Left ventricle myocardium inferior (tissue), 1 donor: ENCODE results near the gene TMEM106A. TPM values are rescaled to one million over a fixed set of nuclear protein-coding genes. Genes with fewer than 3 reads are reported as not detected.
"Not testable (repeated sequence)": the region's sequence is repeated elsewhere in the genome, so short reads cannot be mapped to it uniquely, and the experiment has no call there.

Experiments
- DNase-seq: peaks from one replicate; pipeline ENCODE4 v3.0.0-alpha.2; 2020
- H3K27ac ChIP-seq: fragments of 200-600 bp; replicated peaks from 2 replicates; pipeline ENCODE4 v1.8.0; 2021
- H3K27me3 ChIP-seq: fragments of 200-600 bp; 2 replicates; pipeline ENCODE4 v1.8.0; 2021; ENCODE audit warnings: low read depth
- H3K36me3 ChIP-seq: fragments of 200-600 bp; 2 replicates; pipeline ENCODE4 v1.8.0; 2021
- H3K4me1 ChIP-seq: fragments of 200-600 bp; 2 replicates; pipeline ENCODE4 v1.8.0; 2021
- H3K4me3 ChIP-seq: fragments of 200-600 bp; 2 replicates; pipeline ENCODE4 v1.8.0; 2021; ENCODE audit warnings: mild to moderate bottlenecking, moderate library complexity
- H3K9me3 ChIP-seq: fragments of 200-600 bp; replicated peaks from 2 replicates; pipeline ENCODE4 v1.8.0; 2021
- CTCF ChIP-seq: fragments of 200-600 bp; IDR thresholded peaks from 2 replicates; pipeline ENCODE4 v1.8.0; 2021; ENCODE audit warnings: antibody characterized with exemption, mild to moderate bottlenecking, borderline replicate concordance
- intact Hi-C: fragments of 100-400 bp; cut with micrococcal nuclease; formaldehyde crosslinking; loops from one replicate; pipeline ENCODE4 v1.11.0; 2022
- total RNA-seq: library from RNA; stranded (reverse); fragmentation: NEBNext Ultra II Directional; extraction: Animal tissue kit (Norgen Biotek cat#: 25700); gene quantifications from one replicate; pipeline ENCODE4 v1.2.1, GENCODE V29; 2021
- donor health status: DM: no; HTN: yes; CAD: no; lungs with severe emphysema.

TMEM106A gene
- total RNA-seq, 1 donor from 2014 or later = 3.2 TPM

DNA sequence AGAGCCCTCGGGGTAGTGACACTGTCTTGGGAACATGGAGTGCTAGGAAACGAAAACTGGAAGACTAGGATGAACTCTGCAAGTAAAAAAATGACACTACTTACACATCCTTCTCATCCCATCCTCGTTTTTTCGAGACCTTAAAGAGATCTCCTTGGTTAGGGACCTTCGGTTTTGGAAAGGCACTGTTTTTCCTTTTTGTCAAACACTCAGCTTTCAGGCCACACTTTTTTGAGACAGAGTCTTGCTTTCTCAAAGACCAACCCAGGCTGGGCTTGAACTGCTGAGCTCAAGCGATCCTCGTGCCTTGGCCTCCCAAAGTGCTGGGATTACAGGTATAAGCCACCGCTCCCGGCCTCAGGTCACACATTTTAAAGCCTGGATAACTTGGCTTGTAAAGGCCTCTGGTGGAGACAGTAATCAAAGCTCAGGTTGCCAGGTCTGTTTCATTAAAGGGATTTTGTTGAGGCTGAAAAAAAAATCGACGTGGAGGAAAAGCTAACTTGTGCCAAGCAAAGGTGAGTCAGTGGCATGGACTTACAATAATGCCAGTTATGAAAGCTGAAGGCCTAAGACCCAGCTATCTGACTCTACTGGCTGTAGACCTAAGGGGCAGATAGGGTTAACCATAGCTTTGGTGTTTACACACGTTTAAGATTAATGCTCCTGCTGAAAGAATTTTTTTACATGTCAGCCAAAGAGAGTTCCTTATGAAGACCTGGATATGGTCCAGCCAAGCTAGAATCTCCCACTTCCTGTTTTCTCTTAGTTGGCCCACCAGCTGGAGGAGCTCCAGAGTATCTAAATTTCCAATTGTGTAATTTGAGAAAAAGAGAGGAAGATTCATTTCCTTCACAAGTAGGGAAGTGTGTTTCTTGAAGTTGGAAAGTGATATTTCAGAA lies 39.8 kb upstream of the TMEM106A start:
- intact Hi-C loops = no loop called here
- Histone ChIP-seq H3K27ac (peak overlapping the region; percentile 93), H3K4me1 (peaks cover 73% of the 10 kb centered on the region), H3K36me3 (peaks cover 6% of the 10 kb centered on the region), H3K4me3 (peak overlapping the region; percentile 74), H3K9me3 (no peaks in the 10 kb centered on the region), H3K27me3 (no peaks in the 10 kb centered on the region)
- peak; percentile 31 for TF ChIP-seq CTCF
- no peak for DNase-seq

- peaks cover 35% of the 10 kb centered on the region for H3K36me3 ChIP-seq
- no peak for TF ChIP-seq CTCF
- H3K27me3 ChIP-seq = no peaks in the 10 kb centered on the region
- H3K9me3 ChIP-seq = no peaks in the 10 kb centered on the region
- H3K4me1 ChIP-seq = peaks cover 80% of the 10 kb centered on the region
- DNase-seq = no peak
- peak overlapping the region; percentile 33 for H3K27ac ChIP-seq
- intact Hi-C loops = loop anchor here (5.0 kb wide), 1 partner anchor 157 kb away; no protein-coding TSS in a partner anchor
- peak overlapping the region; percentile 9 for H3K4me3 ChIP-seq
Observed at GRCh38 chr17:43175213-43176118, 36.2 kb upstream of the TMEM106A start.

DNA sequence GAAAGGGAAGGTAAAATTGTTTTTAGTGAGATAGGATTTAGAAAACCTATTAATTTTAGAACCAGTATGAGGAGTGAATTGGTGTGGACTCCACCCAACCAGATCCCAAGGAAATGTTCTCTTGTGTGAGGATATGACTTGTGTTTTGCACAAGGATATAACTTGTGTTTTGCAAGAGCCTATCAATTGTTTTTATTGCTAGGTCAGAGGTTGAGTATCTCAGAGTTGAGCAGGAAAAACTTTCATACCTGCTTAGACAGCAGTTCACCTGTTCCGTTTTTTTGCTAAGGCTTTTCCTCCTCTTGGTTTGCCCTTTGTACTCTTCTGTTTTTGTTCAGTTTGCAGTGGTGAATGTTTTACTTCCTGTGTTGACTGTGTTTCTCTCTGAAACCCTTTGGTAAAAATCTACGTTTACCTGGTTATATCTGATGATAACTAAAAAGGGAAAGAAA lies 35.5 kb upstream of the TMEM106A start:
- peak overlapping the region; percentile 33 for H3K27ac ChIP-seq

GRCh38 chr17:43183921-43184320 lies 27.8 kb upstream of the TMEM106A start:
- TF ChIP-seq CTCF = no peak
- Histone ChIP-seq H3K9me3 (no peaks in the 10 kb centered on the region), H3K36me3 (peaks cover 97% of the 10 kb centered on the region), H3K27ac (no peak overlapping the region), H3K27me3 (no peaks in the 10 kb centered on the region), H3K4me1 (peaks cover 6% of the 10 kb centered on the region), H3K4me3 (no peak overlapping the region)
- intact Hi-C loops = no loop called here
- no peak for DNase-seq

More for the DNA sequence above, 35.5 kb upstream of the TMEM106A start:
- intact Hi-C loops = loop anchor here (5.0 kb wide), 1 partner anchor 156 kb away; no protein-coding TSS in a partner anchor
- Histone ChIP-seq H3K4me3 (peak overlapping the region; percentile 9), H3K9me3 (no peaks in the 10 kb centered on the region), H3K27me3 (no peaks in the 10 kb centered on the region), H3K36me3 (peaks cover 42% of the 10 kb centered on the region), H3K4me1 (peaks cover 78% of the 10 kb centered on the region)
- DNase-seq = no peak
- TF ChIP-seq CTCF = no peak

DNA sequence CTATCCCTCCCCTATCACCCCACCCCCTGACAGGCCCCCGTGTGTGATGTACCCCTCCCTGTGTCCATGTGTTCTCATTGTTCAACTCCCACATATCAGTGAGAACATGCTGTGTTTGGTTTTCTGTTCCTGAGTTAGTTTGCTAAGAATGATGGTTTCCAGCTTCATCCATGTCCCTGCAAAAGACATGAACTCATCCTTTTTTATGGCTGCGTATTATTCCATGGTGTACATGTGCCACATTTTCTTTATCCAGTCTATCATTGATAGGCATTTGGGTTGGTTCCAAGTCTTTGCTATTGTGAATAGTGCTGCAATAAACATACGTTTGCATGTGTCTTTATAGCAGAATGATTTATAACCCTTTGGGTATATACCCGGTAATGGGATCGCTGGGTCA lies 25.0 kb upstream of the TMEM106A start:
- intact Hi-C loops, H3K9me3 ChIP-seq, H3K27ac ChIP-seq, H3K27me3 ChIP-seq, DNase-seq, H3K4me3 ChIP-seq, H3K4me1 ChIP-seq: not testable (repeated sequence)
- H3K36me3 ChIP-seq = peaks cover 98% of the 10 kb centered on the region
